ENCODE data around the gene PXYLP1. TPM values are rescaled to one million over a fixed set of nuclear protein-coding genes. Genes with fewer than 3 reads are reported as not detected.
"Not testable (repeated sequence)": the region's sequence is repeated elsewhere in the genome, so short reads cannot be mapped to it uniquely, and the experiment has no call there.

Gene PXYLP1
- total RNA-seq, 1 donor from 2014 or later, result 3.9 TPM

- no peak for DNase-seq (ENCODE audit: low read depth)
These were observed 60.1 kb downstream of the PXYLP1 start for GRCh38 chr3:141291559-141292355.

GRCh38 chr3:141292356-141293058 is 60.9 kb downstream of the PXYLP1 start:
- DNase-seq (ENCODE audit: low read depth), result no peak

GRCh38 chr3:141294301-141294700 is 62.7 kb downstream of the PXYLP1 start:
- peak; percentile 9 for DNase-seq (ENCODE audit: low read depth)

- DNase-seq (ENCODE audit: low read depth), result peak; percentile 62
These were observed 63.2 kb downstream of the PXYLP1 start for GRCh38 chr3:141294848-141295247.

DNA sequence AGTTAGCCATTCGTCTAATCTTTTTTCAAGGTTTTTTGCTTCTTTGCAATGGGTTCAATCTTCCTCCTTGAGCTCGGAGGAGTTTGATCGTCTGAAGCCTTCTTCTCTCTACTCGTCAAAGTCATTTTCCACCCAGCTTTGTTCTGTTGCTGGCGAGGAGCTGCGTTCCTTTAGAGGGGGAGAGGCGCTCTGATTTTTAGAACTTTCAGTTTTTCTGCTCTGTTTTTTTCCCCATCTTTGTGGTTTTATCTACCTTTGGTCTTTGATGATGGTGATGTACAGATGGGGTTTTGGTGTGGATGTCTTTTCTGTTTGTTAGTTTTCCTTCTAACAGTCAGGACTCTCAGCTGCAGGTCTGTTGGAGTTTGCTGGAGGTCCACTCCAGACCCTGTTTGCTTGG is 68.8 kb downstream of the PXYLP1 start:
- DNase-seq (ENCODE audit: low read depth), result not testable (repeated sequence)

DNA sequence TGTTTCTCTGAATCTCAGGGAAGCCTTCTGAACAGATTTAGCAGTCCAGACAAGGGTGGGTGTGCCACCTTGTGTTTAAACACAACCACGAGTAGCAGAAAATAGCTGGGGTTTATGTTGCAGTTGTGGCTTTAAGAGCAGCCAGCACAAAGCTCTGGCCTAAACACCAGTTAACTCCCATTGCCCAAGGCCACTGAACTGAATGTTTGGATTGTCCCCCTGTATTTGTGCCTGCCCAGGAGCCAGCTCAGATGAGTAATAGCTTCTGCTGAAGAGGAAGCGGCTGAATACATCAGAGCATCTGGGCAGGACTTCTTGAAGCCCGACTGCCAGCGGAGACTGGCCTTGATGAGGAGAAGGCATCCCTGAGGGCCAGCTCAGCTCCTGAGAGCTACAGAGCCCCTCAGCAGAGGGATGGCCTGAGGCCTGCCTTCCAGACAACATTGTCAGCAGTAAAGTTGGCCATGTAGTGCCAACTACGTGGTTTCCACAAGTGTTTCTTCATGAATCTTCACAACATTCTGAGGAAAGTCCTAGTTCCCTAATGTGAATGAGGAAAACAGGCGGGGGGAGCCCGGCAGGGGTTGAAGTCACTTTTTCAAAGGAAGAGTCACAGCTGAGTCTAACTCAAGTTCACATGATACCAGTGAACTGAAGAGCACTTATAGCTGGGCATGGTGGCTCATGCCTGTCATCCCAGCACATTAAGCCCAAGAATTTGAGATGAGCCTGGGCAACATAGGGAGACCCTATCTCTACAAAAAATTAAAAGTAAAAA is 70.9 kb downstream of the PXYLP1 start:
- DNase-seq (ENCODE audit: low read depth), result peak; percentile 88

DNA sequence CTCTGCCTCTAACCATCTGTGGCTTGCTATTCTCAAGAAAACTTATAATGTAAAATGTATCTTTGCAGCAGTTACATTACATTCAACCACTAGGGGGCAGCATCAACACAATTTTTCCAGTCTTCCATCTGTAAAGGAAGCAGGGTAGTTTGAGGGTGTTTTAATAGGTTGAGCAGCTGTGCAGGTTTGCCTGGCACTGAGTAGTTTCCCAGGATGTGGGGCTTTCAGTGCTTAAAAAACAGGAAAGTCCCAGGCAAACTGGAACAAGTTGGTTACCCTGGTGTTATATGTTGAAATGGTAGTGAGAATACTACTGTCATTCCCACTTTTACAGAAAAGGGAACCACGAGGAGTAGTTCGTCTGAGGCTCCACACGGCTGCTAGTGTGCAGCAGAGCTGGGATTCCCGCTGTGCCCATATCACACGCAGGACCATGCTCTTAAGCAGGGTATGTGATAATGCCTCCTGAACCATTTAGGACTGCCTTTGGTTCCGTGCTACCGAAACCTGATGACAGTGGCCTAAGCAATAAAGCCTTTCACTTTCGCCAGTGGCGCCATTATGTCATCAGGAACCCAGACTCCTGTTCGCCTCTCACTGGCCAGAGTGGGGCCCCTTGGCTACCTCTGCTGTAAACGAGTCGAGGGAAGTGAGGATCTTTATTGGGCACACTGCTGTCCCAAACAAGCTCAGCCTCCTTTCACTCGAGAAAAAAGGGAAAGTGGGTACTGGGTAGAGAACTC is 72.0 kb downstream of the PXYLP1 start:
- peak; percentile 87 for DNase-seq (ENCODE audit: low read depth)

GRCh38 chr3:141305436-141305835 is 73.8 kb downstream of the PXYLP1 start:
- peak; percentile 64 for DNase-seq (ENCODE audit: low read depth)

DNA sequence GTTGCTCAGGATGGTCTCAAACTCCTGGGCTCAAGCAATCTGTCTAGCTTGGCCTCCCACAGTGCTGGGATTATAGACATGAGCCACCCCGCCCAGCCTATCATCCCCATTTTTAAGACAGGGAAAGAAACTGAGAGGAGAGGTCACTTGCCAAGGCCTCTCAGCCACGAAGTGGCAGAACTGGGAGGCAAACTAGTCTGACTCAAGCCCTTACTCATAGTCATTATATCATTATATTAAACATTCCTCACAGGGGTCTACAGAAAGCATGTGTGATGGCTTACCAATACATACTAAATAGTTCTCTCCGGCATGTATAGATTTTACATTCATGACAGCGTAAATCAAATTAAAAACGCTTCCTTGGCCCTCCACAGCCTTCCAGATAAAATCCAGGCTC is 74.7 kb downstream of the PXYLP1 start:
- no peak for DNase-seq (ENCODE audit: low read depth)

- no peak for DNase-seq (ENCODE audit: low read depth)
These were observed 75.3 kb downstream of the PXYLP1 start for GRCh38 chr3:141306922-141307321.

- no peak for DNase-seq (ENCODE audit: low read depth)
These were observed 75.9 kb downstream of the PXYLP1 start for GRCh38 chr3:141307351-141308059.

GRCh38 chr3:141308588-141309218 is 77.1 kb downstream of the PXYLP1 start:
- DNase-seq (ENCODE audit: low read depth), result peak; percentile 71

DNA sequence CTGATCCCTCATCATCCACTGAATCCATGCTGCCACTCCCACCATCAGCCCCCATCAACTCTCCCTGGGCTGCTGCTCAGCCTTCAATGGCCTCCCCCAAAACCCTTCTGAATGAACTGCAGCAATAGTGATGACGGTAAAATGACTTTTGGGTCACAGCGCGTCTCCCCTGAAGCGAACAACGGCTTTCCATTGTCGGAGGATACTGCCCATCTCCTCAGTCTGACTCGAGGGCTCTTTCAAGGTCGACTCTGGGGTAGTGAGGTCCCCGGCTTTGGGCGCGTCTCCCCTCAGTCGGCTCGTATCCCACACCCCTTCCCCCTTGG is 79.5 kb downstream of the PXYLP1 start:
- no peak for DNase-seq (ENCODE audit: low read depth)

DNA sequence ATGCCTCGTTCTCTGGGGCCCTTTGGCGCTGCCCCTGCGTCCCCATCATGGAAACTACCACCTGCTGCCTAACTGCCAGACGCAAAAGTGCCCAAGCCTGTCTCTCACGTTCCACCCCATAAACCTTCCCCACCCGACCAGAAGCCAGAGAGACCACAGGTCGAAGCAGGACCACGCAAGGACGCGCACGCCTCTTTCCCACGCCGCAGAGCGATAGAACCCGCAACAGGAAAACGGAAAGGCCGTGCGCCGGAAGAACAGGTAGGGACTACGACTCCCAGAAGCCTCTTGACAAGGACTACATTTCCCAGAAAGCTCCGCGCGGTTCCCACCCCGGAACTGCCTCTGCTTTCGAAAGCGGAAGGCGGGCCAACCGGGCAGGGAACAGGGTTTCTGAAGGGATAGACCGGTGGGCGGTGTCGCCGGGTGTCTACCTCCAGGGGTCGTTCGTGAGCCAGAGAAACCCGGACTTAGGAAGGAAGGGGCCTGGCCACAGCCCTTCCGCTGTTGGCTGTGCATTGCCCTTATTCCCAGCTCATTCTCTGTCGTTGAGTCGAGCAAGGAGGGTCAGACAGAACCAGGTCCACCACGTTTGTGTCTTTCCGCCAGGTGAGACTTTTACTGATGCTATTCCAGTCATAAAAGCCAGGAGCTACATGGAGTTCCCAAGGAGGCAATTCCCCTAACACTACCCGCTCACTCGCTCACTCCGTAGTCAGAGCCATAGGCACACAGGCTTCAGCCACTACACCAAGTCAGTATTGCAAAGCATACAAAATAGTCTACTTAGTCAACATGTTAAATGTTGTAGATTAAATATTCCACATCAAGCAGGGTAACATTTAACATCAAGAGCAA is 80.1 kb downstream of the PXYLP1 start:
- DNase-seq (ENCODE audit: low read depth), result peak; percentile 98

GRCh38 chr3:141312354-141313092 is 80.9 kb downstream of the PXYLP1 start:
- DNase-seq (ENCODE audit: low read depth), result no peak

- DNase-seq (ENCODE audit: low read depth), result no peak
These were observed 81.6 kb downstream of the PXYLP1 start for GRCh38 chr3:141313093-141313683.

- not testable (repeated sequence) for DNase-seq (ENCODE audit: low read depth)
These were observed 82.8 kb downstream of the PXYLP1 start for GRCh38 chr3:141314415-141314814.

DNA sequence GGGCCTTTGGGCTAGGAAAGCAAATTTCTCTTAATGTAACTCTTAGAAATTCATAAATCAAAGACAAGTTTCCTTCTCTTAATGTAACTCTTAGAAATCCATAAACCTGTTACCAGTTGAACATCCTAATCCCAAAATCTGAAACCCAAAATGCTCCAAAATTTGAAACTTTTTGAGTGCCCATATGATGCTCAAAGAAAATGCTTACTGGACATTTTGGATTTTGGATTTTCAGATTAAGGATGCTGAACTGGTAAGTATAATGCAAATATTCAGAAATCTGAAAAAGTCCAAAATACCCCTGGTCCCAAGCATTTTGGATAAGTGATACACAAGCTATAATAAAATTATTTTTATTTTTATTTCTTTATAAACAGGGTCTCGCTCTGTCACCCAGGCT is 85.2 kb downstream of the PXYLP1 start:
- no peak for DNase-seq (ENCODE audit: low read depth)

Measured in myocyte (in vitro differentiated cells).